NCI-H446 treated with DMSO at 0.1 percent for 48 hours (cell line): ENCODE data around the gene GATA6.

Experiments
- DNase-seq: peaks from one replicate; lab custom pipeline; 2025; lab: John Stamatoyannopoulos, UW

Gene GATA6

DNA sequence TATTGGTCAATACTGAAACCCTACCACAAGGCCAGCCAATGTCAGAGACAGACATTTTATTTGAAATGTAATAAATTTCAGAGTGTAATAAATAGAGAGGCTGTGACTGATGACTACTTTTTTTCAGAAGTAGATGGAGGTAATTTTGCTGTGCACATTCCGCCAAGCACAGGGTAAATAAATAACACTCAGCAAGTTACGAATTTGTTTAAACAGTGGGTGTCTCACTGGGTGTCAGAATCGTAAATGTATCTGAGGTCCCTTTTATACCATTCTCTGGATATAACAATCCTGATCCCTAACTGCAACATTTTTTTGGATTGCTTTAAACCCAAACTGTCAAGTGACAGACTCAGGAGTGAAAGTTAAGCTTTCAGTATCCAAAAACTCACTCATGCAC, 74.1 kb downstream of the GATA6 start:
- no peak for DNase-seq

GRCh38 chr18:22250026-22250425, 80.6 kb downstream of the GATA6 start:
- no peak for DNase-seq

DNA sequence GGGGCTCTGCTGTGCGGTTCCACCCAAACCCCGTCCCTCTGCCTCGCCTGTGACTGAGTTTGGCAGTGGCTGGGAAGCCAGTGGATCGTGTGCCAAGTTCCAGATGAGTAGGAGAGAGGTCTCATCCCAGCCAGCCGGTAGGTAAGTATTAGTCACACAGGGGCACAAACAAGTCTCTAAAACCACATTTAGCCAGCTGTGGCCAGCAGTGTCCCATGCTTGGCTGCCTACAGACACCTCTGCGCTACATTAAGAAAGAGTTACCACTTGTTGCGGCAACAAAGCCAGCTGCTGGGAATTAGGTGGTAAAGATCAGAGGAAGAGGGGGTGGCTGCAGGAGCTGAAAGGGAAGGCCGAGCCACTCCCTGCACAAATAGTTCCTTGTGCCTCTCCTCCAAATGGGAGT, 81.2 kb downstream of the GATA6 start:
- no peak for DNase-seq
